ENCODE data around the gene ARID5B.

The ARID5B gene

GRCh38 chr10:62103857-62104256, 202.4 kb downstream of the ARID5B start:
- DNase-seq (ENCODE audit: low read depth): no peak

DNA sequence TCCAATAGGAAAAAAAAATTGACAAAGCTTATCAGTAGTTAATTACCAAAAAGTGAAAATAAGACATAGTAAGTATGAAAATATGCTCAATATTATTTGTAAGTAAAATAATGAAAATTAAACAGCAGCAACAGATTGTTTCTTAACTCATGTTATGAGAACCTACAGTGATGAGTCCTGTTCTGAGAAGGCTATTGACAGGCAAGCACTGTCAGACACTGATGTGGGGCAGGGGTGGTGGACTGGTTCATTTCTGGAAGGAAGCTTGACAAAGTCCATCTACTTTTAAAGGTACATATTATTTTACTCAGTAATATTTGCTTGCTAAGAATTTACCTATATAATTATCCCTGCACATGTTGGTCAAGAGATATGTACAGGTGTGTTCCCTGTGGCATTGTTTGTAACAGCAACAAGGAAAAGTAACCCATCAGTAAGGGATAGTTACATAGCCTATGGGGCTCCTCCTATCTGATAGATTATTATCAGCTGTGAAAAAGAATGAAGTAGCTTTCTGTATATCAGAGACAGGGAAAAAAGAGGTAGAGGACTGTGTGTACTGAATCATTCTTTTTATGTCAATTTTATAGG, 205.5 kb downstream of the ARID5B start:
- no peak for DNase-seq (ENCODE audit: low read depth)

- no peak for DNase-seq (ENCODE audit: low read depth)
Observed at GRCh38 chr10:62108759-62109586, 207.5 kb downstream of the ARID5B start.

DNA sequence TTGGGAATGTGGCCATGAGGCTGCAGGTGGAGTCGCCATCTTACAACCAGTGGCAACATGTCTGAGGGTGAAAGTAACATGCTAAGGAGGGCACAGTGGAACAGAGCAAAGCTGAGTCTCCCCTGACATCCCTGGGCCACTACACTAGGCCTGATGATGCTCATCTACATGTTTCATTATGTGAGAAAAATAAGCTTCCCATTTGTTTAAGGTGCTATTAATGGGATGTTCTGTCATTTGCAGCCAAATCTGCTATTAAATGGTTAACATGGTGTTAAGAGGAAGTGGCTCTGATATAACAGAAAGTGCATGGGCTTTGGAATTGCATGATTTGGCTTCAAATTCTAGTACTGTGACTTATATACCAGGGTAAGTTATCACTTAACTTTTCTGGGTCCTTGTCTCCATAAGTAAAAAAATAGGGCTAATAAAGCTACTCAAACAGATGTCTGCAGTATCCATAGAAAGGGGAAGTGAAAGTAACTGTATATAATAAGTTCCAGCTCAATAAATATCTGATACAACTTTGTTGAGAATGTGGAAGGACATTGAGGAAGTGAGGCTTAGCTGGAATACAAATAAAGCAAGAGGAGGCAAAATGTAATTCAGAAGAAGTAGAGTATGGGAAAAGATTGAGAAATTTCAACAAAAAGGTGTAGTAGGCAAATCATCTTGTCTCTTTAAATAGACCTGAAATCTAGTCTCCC, 208.2 kb downstream of the ARID5B start:
- no peak for DNase-seq (ENCODE audit: low read depth)

- DNase-seq (ENCODE audit: low read depth): no peak
Observed at GRCh38 chr10:62112300-62112699, 210.8 kb downstream of the ARID5B start.

GRCh38 chr10:62112963-62113362, 211.5 kb downstream of the ARID5B start:
- DNase-seq (ENCODE audit: low read depth): no peak

- no peak for DNase-seq (ENCODE audit: low read depth)
Observed at GRCh38 chr10:62113680-62114079, 212.2 kb downstream of the ARID5B start.

DNA sequence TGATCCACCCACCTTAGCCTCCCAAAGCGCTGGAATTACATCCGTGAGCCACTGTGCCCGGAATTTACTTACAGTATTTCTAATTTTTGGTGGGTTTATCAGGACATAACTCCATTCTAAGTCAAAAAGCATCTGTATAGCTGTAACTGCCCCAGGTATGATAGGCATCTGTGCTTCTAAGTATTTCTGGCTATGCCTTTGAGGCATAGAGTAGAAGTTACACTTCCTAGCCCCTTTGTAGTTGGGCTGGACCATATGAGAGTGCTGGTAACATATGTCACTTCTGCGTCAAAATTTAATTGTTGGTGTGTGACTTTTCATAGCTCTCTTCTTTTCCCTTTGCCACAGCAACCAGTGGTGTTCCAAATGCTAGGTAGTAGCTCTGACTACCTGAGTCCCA, 213.8 kb downstream of the ARID5B start:
- DNase-seq (ENCODE audit: low read depth): no peak

DNA sequence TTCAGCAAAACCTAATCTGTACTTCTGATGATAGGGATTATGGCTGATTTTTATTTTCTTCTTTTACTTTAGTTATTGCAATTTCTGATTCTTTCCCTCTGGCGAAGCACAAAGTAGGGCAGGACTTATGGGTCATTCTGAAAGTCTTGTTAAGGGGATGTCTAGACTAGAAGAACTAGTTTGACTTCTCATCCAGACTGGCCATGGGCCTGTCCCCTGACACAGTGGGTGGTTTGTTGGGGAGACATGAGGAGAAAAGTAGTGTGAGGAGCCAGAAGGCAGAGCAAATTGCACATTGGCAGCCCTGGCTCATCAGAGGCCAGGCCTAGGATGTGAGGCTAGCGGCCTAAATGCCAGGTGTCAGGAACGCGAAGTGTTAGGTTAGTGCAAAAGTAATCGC, 214.3 kb downstream of the ARID5B start:
- DNase-seq (ENCODE audit: low read depth): no peak

DNA sequence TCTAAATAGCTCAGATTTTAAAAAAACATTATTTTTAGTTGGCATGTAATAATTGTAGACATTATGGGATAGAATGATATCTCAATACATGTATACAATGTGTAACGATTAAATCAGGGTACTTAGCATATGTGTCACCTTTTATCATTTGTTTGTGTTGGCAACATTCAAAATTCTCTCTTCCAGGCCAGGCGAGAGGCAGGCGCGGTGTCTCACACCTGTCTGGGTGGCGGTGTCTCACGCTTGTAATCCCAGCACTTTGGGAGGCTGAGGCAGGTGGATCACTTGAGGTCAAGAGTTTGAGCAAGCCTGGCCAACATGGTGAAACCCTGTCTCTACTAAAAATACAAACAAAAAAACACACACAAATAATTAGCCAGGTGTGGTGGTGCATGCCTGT, 215.4 kb downstream of the ARID5B start:
- DNase-seq (ENCODE audit: low read depth): no peak

DNA sequence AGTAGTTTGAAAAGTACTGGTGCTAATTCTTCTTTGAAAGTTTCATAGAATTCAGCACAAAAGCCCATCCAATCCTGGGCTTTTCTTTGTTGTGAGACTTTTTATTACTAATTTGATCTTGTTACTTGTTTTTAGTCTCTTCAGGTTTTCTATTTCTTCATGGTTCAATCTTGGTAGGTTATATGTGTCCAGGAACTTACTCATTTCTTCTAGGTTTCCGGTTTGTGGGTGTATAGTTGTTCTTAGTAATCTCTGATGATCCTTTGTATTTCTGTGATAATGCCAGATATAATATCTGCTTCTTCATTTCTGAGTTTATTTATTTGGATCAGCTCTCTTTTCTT, 219.7 kb downstream of the ARID5B start:
- DNase-seq (ENCODE audit: low read depth): no peak

DNA sequence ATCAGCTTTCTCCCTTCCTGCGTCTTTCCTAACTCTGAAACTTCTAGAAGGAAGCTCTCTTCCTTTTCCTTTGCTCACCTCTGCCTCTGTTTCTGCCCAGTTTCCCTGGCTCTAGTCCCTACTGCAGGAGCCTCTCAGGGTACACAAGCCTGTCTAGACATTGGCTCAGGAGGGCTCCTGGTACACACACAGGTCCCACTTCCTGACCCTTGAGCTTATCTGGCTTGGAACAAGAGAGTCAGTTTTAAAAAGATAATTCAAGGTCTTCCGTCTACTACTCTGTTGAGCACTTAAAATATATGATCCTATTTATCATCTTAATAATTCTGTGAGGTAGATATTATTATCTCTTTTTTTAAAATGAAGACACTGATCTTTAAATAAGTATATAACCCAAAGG, 226.5 kb downstream of the ARID5B start:
- no peak for DNase-seq (ENCODE audit: low read depth)

GRCh38 chr10:62130948-62131347, 229.4 kb downstream of the ARID5B start:
- DNase-seq (ENCODE audit: low read depth): no peak

DNA sequence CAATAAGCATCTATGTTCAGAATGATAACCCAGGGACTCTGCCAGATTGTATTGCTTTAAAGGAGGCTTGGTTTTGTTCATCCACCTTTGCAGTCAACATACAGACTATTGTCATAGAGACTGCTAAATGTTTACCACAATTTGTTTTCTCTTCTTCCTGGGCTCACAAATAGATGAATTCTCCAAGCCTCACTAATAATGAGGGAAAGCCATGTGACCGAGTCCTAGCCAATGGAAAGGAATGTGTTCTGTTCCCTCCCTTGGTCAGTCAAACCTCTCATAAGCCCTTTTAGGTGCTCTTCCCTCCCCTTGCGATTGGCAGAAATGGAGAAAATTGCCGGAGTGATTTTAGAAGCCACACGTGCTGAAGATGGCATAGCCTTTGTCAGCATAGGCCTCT, 230.2 kb downstream of the ARID5B start:
- DNase-seq (ENCODE audit: low read depth): no peak

GRCh38 chr10:62133618-62134017, 232.1 kb downstream of the ARID5B start:
- no peak for DNase-seq (ENCODE audit: low read depth)

GRCh38 chr10:62136931-62137330, 235.4 kb downstream of the ARID5B start:
- no peak for DNase-seq (ENCODE audit: low read depth)

Measured in stimulated activated CD8-positive, alpha-beta memory T cell treated with anti-CD3 and anti-CD28 coated beads, Interleukin-7, amount 100 ng/mL, for 24 hours (primary cell).